PC-3 (cell line): ENCODE data around the gene RNF222. TPM values are rescaled to one million over a fixed set of nuclear protein-coding genes. Genes with fewer than 3 reads are reported as not detected.

Source experiments
- ATAC-seq: fragments of 200-7000 bp; cut with Tn5 transposase; 2 replicates; pipeline ENCODE4 v1.9.1; 2020; ENCODE audit warnings: mild to moderate bottlenecking, moderate library complexity
- BruUV-seq: library from RNA; stranded (reverse); fragments of 400-500 nt; replicated peaks from 2 replicates; lab custom pipeline; 2021; lab: Mats Ljungman, UMichigan
- CTCF ChIA-PET: fragments of 300-600 bp; sonication (Branson Sonifier 250); formaldehyde crosslinking; loops from one replicate; lab custom pipeline; 2022; ENCODE audit warnings: antibody characterized with exemption; lab: Charles Lee
- POLR2A ChIA-PET: fragments of 300-600 bp; sonication (Branson Sonifier 250); formaldehyde crosslinking; loops from one replicate; lab custom pipeline; 2022; ENCODE audit warnings: antibody characterized with exemption; ENCODE audit not compliant: unreplicated experiment; lab: Charles Lee
- DNase-seq: peaks from one replicate; pipeline ENCODE4 v3.0.0-alpha.2; 2015
- H2AFZ ChIP-seq: fragments of 300-600 bp; sonication (generic); 2 replicates; pipeline ENCODE4 v1.6.0; 2016; ENCODE audit warnings: antibody characterized with exemption, low read length
- H3F3A ChIP-seq: fragments of 300-600 bp; sonication (generic); one replicate; pipeline ENCODE4 v1.6.0; 2017; ENCODE audit warnings: antibody characterized with exemption, low read length, control low read depth, mild to moderate bottlenecking; ENCODE audit not compliant: unreplicated experiment
- H3K27ac ChIP-seq: fragments of 300-600 bp; sonication (generic); 2 replicates; pipeline ENCODE4 v1.5.1; 2016; ENCODE audit warnings: mild to moderate bottlenecking, low read length
- H3K27me3 ChIP-seq: fragments of 300-600 bp; sonication (generic); 2 replicates; pipeline ENCODE4 v1.6.1; 2016; ENCODE audit warnings: low read length, mixed read lengths
- H3K36me3 ChIP-seq: fragments of 300-600 bp; sonication (generic); 2 replicates; pipeline ENCODE4 v1.6.1; 2016; ENCODE audit warnings: low read depth, mixed run types, low read length, mixed read lengths
- H3K4me1 ChIP-seq: fragments of 300-600 bp; sonication (generic); 2 replicates; pipeline ENCODE4 v1.5.1; 2016; ENCODE audit warnings: low read length; ENCODE audit not compliant: insufficient read depth
- H3K4me2 ChIP-seq: fragments of 300-600 bp; sonication (generic); 2 replicates; pipeline ENCODE4 v1.6.0; 2016; ENCODE audit warnings: low read length
- H3K4me3 ChIP-seq: fragments of 300-600 bp; sonication (generic); 2 replicates; pipeline ENCODE4 v1.5.1; 2016; ENCODE audit warnings: mild to moderate bottlenecking, low read length, mixed read lengths
- H3K79me2 ChIP-seq: fragments of 300-600 bp; sonication (generic); 2 replicates; pipeline ENCODE4 v1.6.1; 2017; ENCODE audit warnings: low read length, mixed read lengths
- H3K9ac ChIP-seq: fragments of 300-600 bp; sonication (generic); 2 replicates; pipeline ENCODE4 v1.6.0; 2016; ENCODE audit warnings: mild to moderate bottlenecking, low read length
- H3K9me2 ChIP-seq: fragments of 300-600 bp; sonication (generic); replicated peaks from 2 replicates; pipeline ENCODE4 v1.6.1; 2016; ENCODE audit warnings: mixed run types, low read length, mixed read lengths
- H3K9me3 ChIP-seq: fragments of 300-600 bp; sonication (generic); 2 replicates; pipeline ENCODE4 v1.6.1; 2016; ENCODE audit warnings: low read length, mixed read lengths
- H4K20me1 ChIP-seq: fragments of 300-600 bp; sonication (generic); 2 replicates; pipeline ENCODE4 v1.6.1; 2016; ENCODE audit warnings: low read length, mixed read lengths
- CTCF ChIP-seq: fragments of 300-600 bp; sonication (generic); conservative IDR thresholded peaks from 2 replicates; pipeline ENCODE4 v1.5.1; 2017; ENCODE audit warnings: antibody characterized with exemption, low read depth, mild to moderate bottlenecking, low read length
- EZH2 ChIP-seq: fragments of 300-600 bp; sonication (generic); IDR thresholded peaks from one replicate; pipeline ENCODE4 v1.6.1; 2017; ENCODE audit warnings: antibody characterized with exemption, mild to moderate bottlenecking, low read length; ENCODE audit not compliant: unreplicated experiment
- EZH2phosphoT487 ChIP-seq: fragments of 300-600 bp; sonication (generic); IDR thresholded peaks from 2 replicates; pipeline ENCODE4 v1.6.1; 2018; ENCODE audit warnings: mild to moderate bottlenecking, antibody characterized with exemption, low read length, borderline replicate concordance
- intact Hi-C: fragments of 100-400 bp; cut with micrococcal nuclease; formaldehyde crosslinking; loops from 2 replicates; pipeline ENCODE4 v1.9.0; 2023
- total RNA-seq: library from RNA; depleted of rRNA; stranded (reverse); fragments of >200 nt; gene quantifications from 2 replicates; pipeline ENCODE4 v1.2.3, GENCODE V29; 2014

Gene RNF222
- total RNA-seq, 1 experiment from 2014 or later: 0.07 TPM

- peaks cover 19% of the 10 kb centered on the region for H3K4me1 ChIP-seq
- no peaks in the 10 kb centered on the region for H3K79me2 ChIP-seq
- no peak overlapping the region for H3K4me2 ChIP-seq
- H3K27ac ChIP-seq: peak overlapping the region; percentile 22
- H3K4me3 ChIP-seq: no peak overlapping the region
- H4K20me1 ChIP-seq: no peaks in the 10 kb centered on the region
- no peaks in the 10 kb centered on the region for H3K9me3 ChIP-seq
- no peak overlapping the region for H2AFZ ChIP-seq
- no peak overlapping the region for H3K9ac ChIP-seq
- BruUV-seq: no TSS peak
- DNase-seq (peak; percentile 58), ATAC-seq (peak; percentile 76)
- H3K36me3 ChIP-seq: peaks cover 4% of the 10 kb centered on the region; the same call in 1 of the 2 replicates
- no peaks in the 10 kb centered on the region for H3K27me3 ChIP-seq
- ChIA-PET CTCF (no interaction called here), POLR2A (no interaction called here)
- H3F3A ChIP-seq: no peaks in the 10 kb centered on the region
- no peaks in the 10 kb centered on the region for H3K9me2 ChIP-seq
- intact Hi-C loops: no loop called here
- no peak for TF ChIP-seq EZH2
- no peak for TF ChIP-seq CTCF
- TF ChIP-seq EZH2phosphoT487: no peak
Measured at GRCh38 chr17:8366231-8366630, 31.4 kb downstream of the RNF222 start.

GRCh38 chr17:8365143-8365542 lies 32.5 kb downstream of the RNF222 start:
- peak overlapping the region; percentile 68 for H3K27ac ChIP-seq
- H3K4me3 ChIP-seq: no peak overlapping the region
- H2AFZ ChIP-seq: no peak overlapping the region
- ChIA-PET CTCF (no interaction called here), POLR2A (no interaction called here)
- no peaks in the 10 kb centered on the region for H3K27me3 ChIP-seq
- BruUV-seq: no TSS peak
- H3K9me3 ChIP-seq: no peaks in the 10 kb centered on the region
- intact Hi-C loops: no loop called here
- TF ChIP-seq EZH2 (no peak), EZH2phosphoT487 (no peak), CTCF (no peak)
- H3K36me3 ChIP-seq: peaks cover 4% of the 10 kb centered on the region; the same call in 1 of the 2 replicates
- no peaks in the 10 kb centered on the region for H3K79me2 ChIP-seq
- H3K9ac ChIP-seq: peak overlapping the region; percentile 7; the same call in 1 of the 2 replicates
- ATAC-seq (peak; percentile 79), DNase-seq (peak; percentile 69)
- no peaks in the 10 kb centered on the region for H3K9me2 ChIP-seq
- peaks cover 26% of the 10 kb centered on the region for H3K4me1 ChIP-seq
- H3F3A ChIP-seq: no peaks in the 10 kb centered on the region
- H3K4me2 ChIP-seq: peak overlapping the region; percentile 26
- H4K20me1 ChIP-seq: no peaks in the 10 kb centered on the region

- Histone ChIP-seq H3K9me2 (no peaks in the 10 kb centered on the region), H3K4me3 (no peak overlapping the region), H4K20me1 (no peaks in the 10 kb centered on the region), H3K9me3 (no peaks in the 10 kb centered on the region), H3K4me1 (peaks cover 26% of the 10 kb centered on the region), H3K9ac (no peak overlapping the region), H3K4me2 (no peak overlapping the region), H3K27ac (no peak overlapping the region), H3K27me3 (no peaks in the 10 kb centered on the region), H3F3A (no peaks in the 10 kb centered on the region), H2AFZ (no peak overlapping the region), H3K79me2 (no peaks in the 10 kb centered on the region), H3K36me3 (no peaks in the 10 kb centered on the region)
- BruUV-seq: no TSS peak
- DNase-seq (no peak), ATAC-seq (no peak)
- no peak for TF ChIP-seq EZH2phosphoT487
- TF ChIP-seq CTCF: no peak
- no peak for TF ChIP-seq EZH2
- ChIA-PET POLR2A (no interaction called here), CTCF (no interaction called here)
- intact Hi-C loops: no loop called here
Measured at GRCh38 chr17:8362651-8363332, 34.8 kb downstream of the RNF222 start.
